GM12878 (cell line): ENCODE results near the gene C3orf38. TPM values are rescaled to one million over a fixed set of nuclear protein-coding genes. Genes with fewer than 3 reads are reported as not detected.

Experiments
- ATAC-seq: fragments of 200-7000 bp; cut with Tn5 transposase; 3 replicates; pipeline ENCODE4 v1.9.1; 2020; ENCODE audit warnings: mild to moderate bottlenecking, moderate library complexity
- BruUV-seq: library from RNA; stranded (reverse); fragments of 400-500 nt; replicated peaks from 2 replicates; lab custom pipeline; 2021; lab: Mats Ljungman, UMichigan
- CTCF ChIA-PET: fragments of 300-600 bp; sonication (Branson Sonifier 250); formaldehyde crosslinking; extraction: SDS; loops from one replicate; lab custom pipeline; 2021; ENCODE audit warnings: inconsistent platforms; lab: Yijun Ruan, JAX
- POLR2A ChIA-PET: fragments of 350-600 bp; formaldehyde crosslinking; extraction: SDS; loops from one replicate; lab custom pipeline; 2021; ENCODE audit warnings: inconsistent platforms; lab: Charles Lee
- RAD21 ChIA-PET: fragments of 300-600 bp; sonication (Branson Sonifier 250); formaldehyde crosslinking; loops from one replicate; lab custom pipeline; 2023; ENCODE audit warnings: antibody characterized with exemption; ENCODE audit not compliant: unreplicated experiment; lab: Charles Lee
- SMC1A ChIA-PET: fragments of 300-600 bp; sonication (Branson Sonifier 250); formaldehyde crosslinking; loops from one replicate; lab custom pipeline; 2023; ENCODE audit not compliant: unreplicated experiment, uncharacterized antibody; lab: Charles Lee
- DNase-seq: peaks from one replicate; pipeline ENCODE4 v3.0.0-alpha.2; 2011; ENCODE audit warnings: low read depth, low spot score
- FAIRE-seq: peaks from 3 replicates; lab custom pipeline; 2011; peaks lifted over from hg19 to GRCh38; lab: Jason Lieb, UNC
- H2AFZ ChIP-seq: 2 replicates; pipeline ENCODE4 v1.6.0; 2011; ENCODE audit warnings: low read depth, low read length, control low read depth; ENCODE audit not compliant: control insufficient read depth
- H3K27ac ChIP-seq: 2 replicates; pipeline ENCODE4 v1.5.1; 2011; ENCODE audit warnings: control low read depth; ENCODE audit not compliant: control insufficient read depth, insufficient read depth
- H3K27me3 ChIP-seq, 2 experiments: replicated peaks in 1 of 2; 2 replicates each; pipeline versions ENCODE4 v1.6.0 to v1.6.1; 2011; ENCODE audit warnings: low read length in 1 of 2; ENCODE audit not compliant: control insufficient read depth in 2 of 2, insufficient read depth in 2 of 2
- H3K36me3 ChIP-seq, 2 experiments: 2 replicates each; pipeline ENCODE4 v1.5.1; 2011; ENCODE audit warnings: low read length in 1 of 2; ENCODE audit not compliant: control insufficient read depth in 2 of 2, insufficient read depth in 2 of 2
- H3K4me1 ChIP-seq: 2 replicates; pipeline ENCODE4 v1.6.1; 2011; ENCODE audit warnings: mild to moderate bottlenecking, low read length, moderate library complexity, mixed read lengths; ENCODE audit not compliant: control insufficient read depth, insufficient read depth
- H3K4me2 ChIP-seq: 2 replicates; pipeline ENCODE4 v1.6.0; 2011; ENCODE audit warnings: control low read depth; ENCODE audit not compliant: control insufficient read depth, insufficient read depth
- H3K4me3 ChIP-seq: fragments of 200-600 bp; sonication (generic); 2 replicates; pipeline ENCODE4 v1.5.1; 2016
- H3K79me2 ChIP-seq: 2 replicates; pipeline ENCODE4 v1.6.0; 2011; ENCODE audit warnings: low read length; ENCODE audit not compliant: control insufficient read depth, insufficient read depth
- H3K9ac ChIP-seq: 2 replicates; pipeline ENCODE4 v1.8.0; 2011; ENCODE audit warnings: low read length, control low read depth, mixed read lengths; ENCODE audit not compliant: control insufficient read depth, insufficient read depth
- H3K9me3 ChIP-seq: replicated peaks from 3 replicates; pipeline ENCODE4 v1.5.1; 2011; ENCODE audit warnings: mild to moderate bottlenecking, low read length; ENCODE audit not compliant: control insufficient read depth, insufficient read depth
- H4K20me1 ChIP-seq: 2 replicates; pipeline ENCODE4 v1.6.0; 2011; ENCODE audit not compliant: control insufficient read depth, insufficient read depth
- ATF2 ChIP-seq: IDR thresholded peaks from 2 replicates; pipeline ENCODE4 v1.6.1; 2012; ENCODE audit warnings: low read length, inconsistent platforms
- BHLHE40 ChIP-seq, 2 experiments: fragments of 450-650 bp in 1 of 2; IDR thresholded peaks; 2 replicates each; pipeline ENCODE4 v1.6.1; 2011 to 2017; ENCODE audit warnings: low read depth in 2 of 2, borderline replicate concordance in 1 of 2, improper control_type of control experiment in 1 of 2, low read length in 1 of 2, mild to moderate bottlenecking in 1 of 2
- CHD1 ChIP-seq: IDR thresholded peaks from 2 replicates; pipeline ENCODE4 v1.6.1; 2012; ENCODE audit warnings: low read depth, low read length, improper control_type of control experiment
- NRF1 ChIP-seq: conservative IDR thresholded peaks from 2 replicates; pipeline ENCODE4 v1.6.1; 2011; ENCODE audit warnings: mild to moderate bottlenecking, low read depth, low read length, improper control_type of control experiment
- PAX8 ChIP-seq: fragments of 450-650 bp; IDR thresholded peaks from 2 replicates; pipeline ENCODE4 v1.6.1; 2017; ENCODE audit warnings: mild to moderate bottlenecking, moderate library complexity
- RBBP5 ChIP-seq: fragments of 200-600 bp; sonication (generic); conservative IDR thresholded peaks from 2 replicates; pipeline ENCODE4 v1.6.1; 2016
- RCOR1 ChIP-seq: conservative IDR thresholded peaks from 2 replicates; pipeline ENCODE4 v1.6.1; 2012; ENCODE audit warnings: low read depth, low read length, improper control_type of control experiment
- RELA ChIP-seq: fragments of 450-650 bp; IDR thresholded peaks from 2 replicates; pipeline ENCODE4 v1.8.0; 2014; ENCODE audit warnings: borderline replicate concordance; ENCODE audit not compliant: partially characterized antibody
- STAT3 ChIP-seq: IDR thresholded peaks from 2 replicates; pipeline ENCODE4 v1.6.1; 2011; ENCODE audit warnings: low read depth, low read length, improper control_type of control experiment
- ZZZ3 ChIP-seq: IDR thresholded peaks from 2 replicates; pipeline ENCODE4 v1.6.1; 2011; ENCODE audit warnings: low read depth; ENCODE audit not compliant: control insufficient read depth, insufficient read length
- WGBS: methylation state at CpG from one replicate; pipeline ENCODE4 v1.1.6; 2016; ENCODE audit warnings: low lambda C conversion rate; ENCODE audit not compliant: insufficient replicate concordance, insufficient coverage; ENCODE audit errors: missing lambda C conversion rate; 5-methylcytosine and 5-hydroxymethylcytosine counted together
- in situ Hi-C: fragments of 300-500 bp; cut with MboI; formaldehyde crosslinking; loops from 9 replicates; pipeline ENCODE4 v1.14.3; 2018; ENCODE audit warnings: mixed read lengths
- intact Hi-C: fragments of 100-400 bp; cut with micrococcal nuclease; formaldehyde crosslinking; loops from one replicate; pipeline ENCODE4 v1.14.2; 2022; ENCODE audit not compliant: unreplicated experiment
- polyA plus RNA-seq, 11 experiments: library from polyadenylated mRNA; depleted of rRNA in 4 of 11; unstranded in 6 of 11; stranded (reverse) in 5 of 11; fragments of >200 nt; fragmentation: Nextera tagmentation in 4 of 11; fragmentation: Illumina TruSeq in 1 of 11; extraction: Ambion mirVana in 4 of 11; extraction: Trizol in 1 of 11; gene quantifications; 1 replicate in 1 of 11; 2 replicates in 10 of 11; pipeline versions ENCODE4 v1.2.1 to v1.2.3, GENCODE V29; 2011 to 2016; ENCODE audit warnings: inconsistent platforms in 2 of 11, missing spikeins in 2 of 11, low read depth in 1 of 11
- total RNA-seq, 4 experiments: library from RNA; depleted of rRNA in 3 of 4; stranded (reverse); fragments of >200 nt in 3 of 4; fragmentation: Illumina TruSeq in 1 of 4; extraction: Trizol in 1 of 4; gene quantifications; 2 replicates each; pipeline versions ENCODE4 v1.2.1 to v1.2.3, GENCODE V29; 2013 to 2021
- TF ChIP-seq, protein P1 (sequence below): fragments of 450-650 bp; formaldehyde crosslinking; IDR thresholded peaks from 2 replicates; pipeline ENCODE4 v1.4.0; 2020; ENCODE audit warnings: mild to moderate bottlenecking, moderate library complexity
- TF ChIP-seq, protein P2 (sequence below): fragments of 450-650 bp; IDR thresholded peaks from 2 replicates; pipeline ENCODE4 v1.6.1; 2017; ENCODE audit warnings: mild to moderate bottlenecking, moderate library complexity

C3orf38 gene
- total and polyA plus RNA-seq, 10 of the 15 experiments (the other 5 are each of a cell fraction or from before 2014, with no cell fraction given), result 23.0 to 47.9 (median 31.5) TPM

GRCh38 chr3:88114878-88115549 lies 34.7 kb upstream of the C3orf38 start:
- Histone ChIP-seq H2AFZ (no peak overlapping the region), H3K4me3 (no peak overlapping the region), H3K4me1 (no peaks in the 10 kb centered on the region), H3K9ac (no peak overlapping the region), H3K27me3 (no peaks in the 10 kb centered on the region), H3K79me2 (peaks cover 2% of the 10 kb centered on the region), H3K36me3 (peaks cover 0 to 6% of the 10 kb centered on the region in 2 experiments; a peak in 2 of 4 replicates), H3K4me2 (no peak overlapping the region), H3K27ac (no peak overlapping the region), H3K9me3 (peaks cover 2% of the 10 kb centered on the region; the same call in 2 of the 3 replicates), H4K20me1 (no peaks in the 10 kb centered on the region)
- no peak for FAIRE-seq
- no peak for ATAC-seq
- SMC1A ChIA-PET, result interaction anchor here (0.7 to 4.2 kb wide), 7 partner anchors 9 to 55 kb away, joined by 3 to 20 read pairs (median 3); no protein-coding TSS in a partner anchor
- DNase-seq, result no peak
- WGBS, result 43% methylated on average over 3 of the region's 3 CpGs
- BruUV-seq, result no TSS peak
- intact Hi-C loops (loop anchor here (5.0 kb wide), 2 partner anchors 67 to 818 kb away; no protein-coding TSS in a partner anchor), in situ Hi-C loops (no loop called here)
- POLR2A ChIA-PET, result no interaction called here
- RAD21 ChIA-PET, result no interaction called here
- CTCF ChIA-PET, result interaction anchor here (0.8 to 2.8 kb wide), 6 partner anchors 11 to 816 kb away, joined by 3 to 21 read pairs (median 4); no protein-coding TSS in a partner anchor
- TF ChIP-seq PAX8, result no peak
- TF ChIP-seq RCOR1, result no peak
- no peak for TF ChIP-seq NRF1
- TF ChIP-seq, protein P1, sequence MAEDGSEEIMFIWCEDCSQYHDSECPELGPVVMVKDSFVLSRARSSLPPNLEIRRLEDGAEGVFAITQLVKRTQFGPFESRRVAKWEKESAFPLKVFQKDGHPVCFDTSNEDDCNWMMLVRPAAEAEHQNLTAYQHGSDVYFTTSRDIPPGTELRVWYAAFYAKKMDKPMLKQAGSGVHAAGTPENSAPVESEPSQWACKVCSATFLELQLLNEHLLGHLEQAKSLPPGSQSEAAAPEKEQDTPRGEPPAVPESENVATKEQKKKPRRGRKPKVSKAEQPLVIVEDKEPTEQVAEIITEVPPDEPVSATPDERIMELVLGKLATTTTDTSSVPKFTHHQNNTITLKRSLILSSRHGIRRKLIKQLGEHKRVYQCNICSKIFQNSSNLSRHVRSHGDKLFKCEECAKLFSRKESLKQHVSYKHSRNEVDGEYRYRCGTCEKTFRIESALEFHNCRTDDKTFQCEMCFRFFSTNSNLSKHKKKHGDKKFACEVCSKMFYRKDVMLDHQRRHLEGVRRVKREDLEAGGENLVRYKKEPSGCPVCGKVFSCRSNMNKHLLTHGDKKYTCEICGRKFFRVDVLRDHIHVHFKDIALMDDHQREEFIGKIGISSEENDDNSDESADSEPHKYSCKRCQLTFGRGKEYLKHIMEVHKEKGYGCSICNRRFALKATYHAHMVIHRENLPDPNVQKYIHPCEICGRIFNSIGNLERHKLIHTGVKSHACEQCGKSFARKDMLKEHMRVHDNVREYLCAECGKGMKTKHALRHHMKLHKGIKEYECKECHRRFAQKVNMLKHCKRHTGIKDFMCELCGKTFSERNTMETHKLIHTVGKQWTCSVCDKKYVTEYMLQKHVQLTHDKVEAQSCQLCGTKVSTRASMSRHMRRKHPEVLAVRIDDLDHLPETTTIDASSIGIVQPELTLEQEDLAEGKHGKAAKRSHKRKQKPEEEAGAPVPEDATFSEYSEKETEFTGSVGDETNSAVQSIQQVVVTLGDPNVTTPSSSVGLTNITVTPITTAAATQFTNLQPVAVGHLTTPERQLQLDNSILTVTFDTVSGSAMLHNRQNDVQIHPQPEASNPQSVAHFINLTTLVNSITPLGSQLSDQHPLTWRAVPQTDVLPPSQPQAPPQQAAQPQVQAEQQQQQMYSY (CRISPR knock-in tag), result no peak
- TF ChIP-seq, protein P2, sequence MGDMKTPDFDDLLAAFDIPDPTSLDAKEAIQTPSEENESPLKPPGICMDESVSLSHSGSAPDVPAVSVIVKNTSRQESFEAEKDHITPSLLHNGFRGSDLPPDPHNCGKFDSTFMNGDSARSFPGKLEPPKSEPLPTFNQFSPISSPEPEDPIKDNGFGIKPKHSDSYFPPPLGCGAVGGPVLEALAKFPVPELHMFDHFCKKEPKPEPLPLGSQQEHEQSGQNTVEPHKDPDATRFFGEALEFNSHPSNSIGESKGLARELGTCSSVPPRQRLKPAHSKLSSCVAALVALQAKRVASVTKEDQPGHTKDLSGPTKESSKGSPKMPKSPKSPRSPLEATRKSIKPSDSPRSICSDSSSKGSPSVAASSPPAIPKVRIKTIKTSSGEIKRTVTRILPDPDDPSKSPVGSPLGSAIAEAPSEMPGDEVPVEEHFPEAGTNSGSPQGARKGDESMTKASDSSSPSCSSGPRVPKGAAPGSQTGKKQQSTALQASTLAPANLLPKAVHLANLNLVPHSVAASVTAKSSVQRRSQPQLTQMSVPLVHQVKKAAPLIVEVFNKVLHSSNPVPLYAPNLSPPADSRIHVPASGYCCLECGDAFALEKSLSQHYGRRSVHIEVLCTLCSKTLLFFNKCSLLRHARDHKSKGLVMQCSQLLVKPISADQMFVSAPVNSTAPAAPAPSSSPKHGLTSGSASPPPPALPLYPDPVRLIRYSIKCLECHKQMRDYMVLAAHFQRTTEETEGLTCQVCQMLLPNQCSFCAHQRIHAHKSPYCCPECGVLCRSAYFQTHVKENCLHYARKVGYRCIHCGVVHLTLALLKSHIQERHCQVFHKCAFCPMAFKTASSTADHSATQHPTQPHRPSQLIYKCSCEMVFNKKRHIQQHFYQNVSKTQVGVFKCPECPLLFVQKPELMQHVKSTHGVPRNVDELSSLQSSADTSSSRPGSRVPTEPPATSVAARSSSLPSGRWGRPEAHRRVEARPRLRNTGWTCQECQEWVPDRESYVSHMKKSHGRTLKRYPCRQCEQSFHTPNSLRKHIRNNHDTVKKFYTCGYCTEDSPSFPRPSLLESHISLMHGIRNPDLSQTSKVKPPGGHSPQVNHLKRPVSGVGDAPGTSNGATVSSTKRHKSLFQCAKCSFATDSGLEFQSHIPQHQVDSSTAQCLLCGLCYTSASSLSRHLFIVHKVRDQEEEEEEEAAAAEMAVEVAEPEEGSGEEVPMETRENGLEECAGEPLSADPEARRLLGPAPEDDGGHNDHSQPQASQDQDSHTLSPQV, result no peak
- TF ChIP-seq ATF2, result no peak
- no peak for TF ChIP-seq STAT3
- TF ChIP-seq ZZZ3, result no peak
- TF ChIP-seq BHLHE40 (IDR thresholded peaks at IDR 0.05; ENCODE audit: borderline replicate concordance in 1 of 2, low read depth in 2 of 2, low read length in 1 of 2), result no peak
- no peak for TF ChIP-seq RELA
- TF ChIP-seq RBBP5, result no peak
- TF ChIP-seq CHD1, result no peak
